HEK293 (cell line): ENCODE results near the gene TMIE.

ENCODE experiments used
- CTCF ChIP-seq: fragments of 450-650 bp; formaldehyde crosslinking; IDR thresholded peaks from 2 replicates; pipeline ENCODE4 v1.5.1; 2016; ENCODE audit warnings: missing biosample characterization, missing genetic modification characterization
- ZBTB20 ChIP-seq: fragments of 450-650 bp; formaldehyde crosslinking; IDR thresholded peaks from 2 replicates; pipeline ENCODE4 v1.5.1; 2016; ENCODE audit warnings: missing biosample characterization, missing genetic modification characterization
- ZFP41 ChIP-seq: fragments of 450-650 bp; formaldehyde crosslinking; IDR thresholded peaks from 2 replicates; pipeline ENCODE4 v1.5.1; 2016; ENCODE audit warnings: missing biosample characterization, missing genetic modification characterization, borderline replicate concordance
- ZNF274 ChIP-seq, 2 experiments: fragments of 200-500 bp in 1 of 2; fragments of 450-650 bp in 1 of 2; sonication (Bioruptor generic) in 1 of 2; formaldehyde crosslinking in 1 of 2; IDR thresholded peaks; 2 replicates each; pipeline versions ENCODE4 v1.5.1 to v1.6.1; 2014 to 2016; ENCODE audit warnings: borderline replicate concordance in 1 of 2, inconsistent platforms in 1 of 2, low read length in 1 of 2, missing biosample characterization in 1 of 2, missing genetic modification characterization in 1 of 2
- ZNF335 ChIP-seq: fragments of 450-650 bp; formaldehyde crosslinking; conservative IDR thresholded peaks from 2 replicates; pipeline ENCODE4 v1.5.1; 2016; ENCODE audit warnings: missing biosample characterization, missing genetic modification characterization
- ZNF423 ChIP-seq: fragments of 450-650 bp; formaldehyde crosslinking; IDR thresholded peaks from 2 replicates; pipeline ENCODE4 v1.5.1; 2016; ENCODE audit warnings: missing biosample characterization, missing genetic modification characterization
- ZSCAN16 ChIP-seq: fragments of 450-650 bp; formaldehyde crosslinking; IDR thresholded peaks from 2 replicates; pipeline ENCODE4 v1.5.1; 2016; ENCODE audit warnings: missing biosample characterization, missing genetic modification characterization

- TF ChIP-seq ZNF335 (tag by site-specific recombination) (no peak), CTCF (tag by site-specific recombination) (no peak), ZFP41 (tag by site-specific recombination) (no peak), ZBTB20 (tag by site-specific recombination) (no peak), ZSCAN16 (tag by site-specific recombination) (no peak), ZNF423 (tag by site-specific recombination) (no peak), ZNF274 (IDR thresholded peaks at IDR 0.05; ENCODE audit: low read length) (no peak), ZNF274 (tag by site-specific recombination; IDR thresholded peaks at IDR 0.05; ENCODE audit: borderline replicate concordance) (no peak)
Observed at GRCh38 chr3:46681856-46682540, 19.2 kb upstream of the TMIE start.
